Smooth muscle cell (in vitro differentiated cells): ENCODE results near the gene CNTNAP5. TPM values are rescaled to one million over a fixed set of nuclear protein-coding genes. Genes with fewer than 3 reads are reported as not detected.

Experiments used
- DNase-seq: peaks from one replicate; lab custom pipeline; 2025; ENCODE audit not compliant: unreplicated experiment; lab: John Stamatoyannopoulos, UW
- H2AFZ ChIP-seq: fragments of 200-600 bp; sonication (generic); 2 replicates; pipeline ENCODE4 v1.6.0; 2016; ENCODE audit warnings: antibody characterized with exemption, low read depth, mild to moderate bottlenecking
- H3F3A ChIP-seq: fragments of 200-600 bp; sonication (generic); 2 replicates; pipeline ENCODE4 v1.6.0; 2017; ENCODE audit warnings: antibody characterized with exemption, low read depth
- H3K27ac ChIP-seq: fragments of 200-600 bp; sonication (generic); 2 replicates; pipeline ENCODE4 v1.5.1; 2016; ENCODE audit warnings: low read depth, mild to moderate bottlenecking
- H3K27me3 ChIP-seq: fragments of 200-600 bp; sonication (generic); 2 replicates; pipeline ENCODE4 v1.6.1; 2016; ENCODE audit warnings: low read depth, mild to moderate bottlenecking
- H3K36me3 ChIP-seq: fragments of 200-600 bp; sonication (generic); 2 replicates; pipeline ENCODE4 v1.5.1; 2016; ENCODE audit warnings: low read depth
- H3K4me1 ChIP-seq: fragments of 200-600 bp; sonication (generic); 2 replicates; pipeline ENCODE4 v1.5.1; 2016; ENCODE audit warnings: low read depth
- H3K4me2 ChIP-seq: fragments of 200-600 bp; sonication (generic); 2 replicates; pipeline ENCODE4 v1.6.0; 2016; ENCODE audit warnings: mild to moderate bottlenecking
- H3K4me3 ChIP-seq: fragments of 200-600 bp; sonication (generic); 2 replicates; pipeline ENCODE4 v1.5.1; 2016; ENCODE audit warnings: mild to moderate bottlenecking
- H3K79me2 ChIP-seq: fragments of 200-600 bp; sonication (generic); 2 replicates; pipeline ENCODE4 v1.6.0; 2016; ENCODE audit warnings: low read depth, mild to moderate bottlenecking
- H3K9ac ChIP-seq: fragments of 200-600 bp; sonication (generic); 2 replicates; pipeline ENCODE4 v1.6.0; 2016; ENCODE audit warnings: low read depth
- H3K9me3 ChIP-seq: fragments of 200-600 bp; sonication (generic); replicated peaks from 2 replicates; pipeline ENCODE4 v1.5.1; 2016; ENCODE audit warnings: low read depth
- H4K20me1 ChIP-seq: fragments of 200-600 bp; sonication (generic); 2 replicates; pipeline ENCODE4 v1.6.0; 2016; ENCODE audit warnings: low read depth
- CTCF ChIP-seq: fragments of 200-600 bp; sonication (generic); IDR thresholded peaks from 2 replicates; pipeline ENCODE4 v1.5.1; 2017; ENCODE audit warnings: borderline replicate concordance, mild to moderate bottlenecking, antibody characterized with exemption; ENCODE audit not compliant: insufficient read depth, poor library complexity, severe bottlenecking
- WGBS: methylation state at CpG from one replicate; pipeline ENCODE4 v1.1.7; 2016; ENCODE audit warnings: low lambda C conversion rate; 5-methylcytosine and 5-hydroxymethylcytosine counted together
- polyA plus RNA-seq: library from polyadenylated mRNA; unstranded; fragments of >200 nt; fragmentation: Nextera tagmentation; extraction: Ambion mirVana; gene quantifications from 2 replicates; pipeline ENCODE4 v1.2.1, GENCODE V29; 2016
- total RNA-seq: library from RNA; depleted of rRNA; stranded (reverse); fragments of >200 nt; gene quantifications from 2 replicates; pipeline ENCODE4 v1.2.3, GENCODE V29; 2014

Gene CNTNAP5
- total and polyA plus RNA-seq, 2 experiments from 2014 or later: not detected

GRCh38 chr2:124309563-124310138 is 284.6 kb downstream of the CNTNAP5 start:
- Histone ChIP-seq H3K79me2 (no peaks in the 10 kb centered on the region), H4K20me1 (no peaks in the 10 kb centered on the region), H3F3A (no peaks in the 10 kb centered on the region), H3K36me3 (no peaks in the 10 kb centered on the region), H3K27ac (no peak overlapping the region), H3K9me3 (no peaks in the 10 kb centered on the region), H3K4me2 (no peak overlapping the region), H3K4me3 (no peak overlapping the region), H3K27me3 (no peaks in the 10 kb centered on the region), H3K9ac (no peak overlapping the region), H3K4me1 (no peaks in the 10 kb centered on the region), H2AFZ (no peak overlapping the region)
- TF ChIP-seq CTCF: no peak
- WGBS: 84% methylated on average over 8 of the region's 8 CpGs
- DNase-seq: no peak

- no peaks in the 10 kb centered on the region for H3K79me2 ChIP-seq
- no peak for TF ChIP-seq CTCF
- 90% methylated on average over 4 of the region's 4 CpGs for WGBS
These were observed 285.6 kb downstream of the CNTNAP5 start for GRCh38 chr2:124310671-124311070.

GRCh38 chr2:124314084-124314483 is 289.0 kb downstream of the CNTNAP5 start:
- H3K27ac ChIP-seq: no peak overlapping the region
- TF ChIP-seq CTCF: no peak
- H3K4me1 ChIP-seq: no peaks in the 10 kb centered on the region
- no peaks in the 10 kb centered on the region for H4K20me1 ChIP-seq
- H3K36me3 ChIP-seq: no peaks in the 10 kb centered on the region
- no peaks in the 10 kb centered on the region for H3K79me2 ChIP-seq
- no peaks in the 10 kb centered on the region for H3F3A ChIP-seq
- 92% methylated on average over 8 of the region's 8 CpGs for WGBS
- H3K4me2 ChIP-seq: no peak overlapping the region
- no peak overlapping the region for H3K9ac ChIP-seq
- H3K9me3 ChIP-seq: no peaks in the 10 kb centered on the region
- H3K27me3 ChIP-seq: no peaks in the 10 kb centered on the region
- no peak overlapping the region for H2AFZ ChIP-seq
- no peak overlapping the region for H3K4me3 ChIP-seq
- DNase-seq: no peak

More at GRCh38 chr2:124310671-124311070, 285.6 kb downstream of the CNTNAP5 start:
- Histone ChIP-seq H3K4me3 (no peak overlapping the region), H3F3A (no peaks in the 10 kb centered on the region), H3K9ac (no peak overlapping the region), H2AFZ (no peak overlapping the region), H3K9me3 (no peaks in the 10 kb centered on the region), H3K27ac (no peak overlapping the region), H4K20me1 (no peaks in the 10 kb centered on the region), H3K4me1 (no peaks in the 10 kb centered on the region), H3K27me3 (no peaks in the 10 kb centered on the region), H3K4me2 (no peak overlapping the region), H3K36me3 (no peaks in the 10 kb centered on the region)
- no peak for DNase-seq

- no peak for DNase-seq
- TF ChIP-seq CTCF: no peak
- no peak overlapping the region for H3K4me2 ChIP-seq
- no peaks in the 10 kb centered on the region for H3K27me3 ChIP-seq
- no peak overlapping the region for H3K27ac ChIP-seq
- 85% methylated on average over 6 of the region's 6 CpGs for WGBS
- no peaks in the 10 kb centered on the region for H3K9me3 ChIP-seq
- H4K20me1 ChIP-seq: no peaks in the 10 kb centered on the region
- H3K4me3 ChIP-seq: no peak overlapping the region
- no peaks in the 10 kb centered on the region for H3K4me1 ChIP-seq
- no peak overlapping the region for H3K9ac ChIP-seq
- no peaks in the 10 kb centered on the region for H3K79me2 ChIP-seq
- no peak overlapping the region for H2AFZ ChIP-seq
- no peaks in the 10 kb centered on the region for H3K36me3 ChIP-seq
- H3F3A ChIP-seq: no peaks in the 10 kb centered on the region
These were observed 290.3 kb downstream of the CNTNAP5 start for GRCh38 chr2:124315221-124315880.
